HepG2 (cell line): ENCODE results near the gene HTD2. TPM values are rescaled to one million over a fixed set of nuclear protein-coding genes. Genes with fewer than 3 reads are reported as not detected.

Source experiments
- ASH2L ChIP-seq: fragments of 300-600, 200-600 bp; sonication (generic); IDR thresholded peaks from 2 replicates; pipeline ENCODE4 v1.7.0; 2017; ENCODE audit warnings: low read depth, mild to moderate bottlenecking, moderate library complexity, mixed read lengths, low read length; ENCODE audit not compliant: insufficient read length
- KDM5A ChIP-seq: fragments of 200-600 bp; sonication (generic); IDR thresholded peaks from 2 replicates; pipeline ENCODE4 v1.7.0; 2018; ENCODE audit warnings: antibody characterized with exemption, mild to moderate bottlenecking, low read length, borderline replicate concordance
- MED1 ChIP-seq: sonication (generic); formaldehyde crosslinking; IDR thresholded peaks from 2 replicates; pipeline ENCODE4 v1.4.0; 2020; ENCODE audit warnings: missing genetic modification reagents
- NFKB2 ChIP-seq: sonication (generic); formaldehyde crosslinking; IDR thresholded peaks from 2 replicates; pipeline ENCODE4 v1.4.0; 2020; ENCODE audit warnings: missing genetic modification reagents, borderline replicate concordance
- PHF8 ChIP-seq: sonication (generic); formaldehyde crosslinking; IDR thresholded peaks from 2 replicates; pipeline ENCODE4 v1.5.0; 2020; ENCODE audit warnings: missing genetic modification reagents
- PITX1 ChIP-seq: sonication (generic); formaldehyde crosslinking; IDR thresholded peaks from 2 replicates; pipeline ENCODE4 v1.5.1; 2020; ENCODE audit warnings: mild to moderate bottlenecking, missing genetic modification reagents
- SIN3A ChIP-seq: IDR thresholded peaks from 2 replicates; pipeline ENCODE4 v1.6.1; 2011; ENCODE audit warnings: low read depth, mild to moderate bottlenecking, control low read depth, low read length, borderline replicate concordance
- TEF ChIP-seq: sonication (generic); formaldehyde crosslinking; IDR thresholded peaks from 2 replicates; pipeline ENCODE4 v1.5.0; 2020; ENCODE audit warnings: missing genetic modification reagents
- USF2 ChIP-seq, 2 experiments: sonication (generic) in 1 of 2; formaldehyde crosslinking in 1 of 2; IDR thresholded peaks; 2 replicates each; pipeline versions ENCODE4 v1.5.1 to v1.6.1; 2011 to 2020; ENCODE audit warnings: borderline replicate concordance in 1 of 2, low read depth in 1 of 2, low read length in 1 of 2, mild to moderate bottlenecking in 1 of 2, missing genetic modification reagents in 1 of 2, moderate library complexity in 1 of 2
- YEATS4 ChIP-seq: sonication (generic); formaldehyde crosslinking; IDR thresholded peaks from 2 replicates; pipeline ENCODE4 v1.4.0; 2020; ENCODE audit warnings: missing genetic modification reagents, borderline replicate concordance
- ZNF687 ChIP-seq: sonication (generic); formaldehyde crosslinking; IDR thresholded peaks from 2 replicates; pipeline ENCODE4 v1.5.1; 2020; ENCODE audit warnings: mild to moderate bottlenecking, missing genetic modification reagents, moderate library complexity
- ZSCAN21 ChIP-seq: sonication (generic); formaldehyde crosslinking; IDR thresholded peaks from 2 replicates; pipeline ENCODE4 v1.8.0; 2022; ENCODE audit warnings: mild to moderate bottlenecking, missing genetic modification reagents, moderate library complexity, borderline replicate concordance
- polyA plus RNA-seq, 8 experiments: library from polyadenylated mRNA; depleted of rRNA in 3 of 8; stranded (reverse) in 7 of 8; unstranded in 1 of 8; fragments of >200 nt; fragmentation: Illumina TruSeq in 4 of 8; extraction: Trizol in 4 of 8; gene quantifications; 2 replicates each; pipeline versions ENCODE4 v1.2.1 to v1.2.3, GENCODE V29; 2011 to 2016; ENCODE audit warnings: low read depth in 4 of 8, missing spikeins in 1 of 8, mixed read lengths in 1 of 8; ENCODE audit not compliant: insufficient read depth in 1 of 8
- total RNA-seq, 5 experiments: library from RNA; depleted of rRNA; stranded (reverse); fragments of >200 nt; fragmentation: Illumina TruSeq; extraction: Trizol; gene quantifications; 2 replicates each; pipeline ENCODE4 v1.2.3, GENCODE V29; 2016; ENCODE audit warnings: low read depth in 1 of 5

The HTD2 gene
- total and polyA plus RNA-seq, 2 of the 13 experiments (the other 11 are each of a cell fraction or from before 2014, with no cell fraction given), result 8.6 to 13.7 TPM

- TF ChIP-seq ZNF687 (CRISPR knock-in tag), result peak; percentile 5; the same call in 1 of the 2 replicates
- TF ChIP-seq PHF8 (CRISPR knock-in tag), result 0 out of 2 replicates have a peak, but pooled peaks have one; percentile 2
- peak; percentile 25; the same call in 1 of the 2 replicates for TF ChIP-seq KDM5A
- TF ChIP-seq ASH2L, result peak; percentile 22
- 0 out of 2 replicates have a peak, but pooled peaks have one; percentile 25 for TF ChIP-seq SIN3A
- no peak for TF ChIP-seq USF2 (IDR thresholded peaks at IDR 0.05; ENCODE audit: low read depth, low read length)
- TF ChIP-seq USF2 (CRISPR knock-in tag; IDR thresholded peaks at IDR 0.05; ENCODE audit: borderline replicate concordance), result no peak
- TF ChIP-seq TEF, result no peak
- 0 out of 2 replicates have a peak, but pooled peaks have one; percentile 22 for TF ChIP-seq PITX1
- peak; percentile 41; the same call in 1 of the 2 replicates for TF ChIP-seq NFKB2 (CRISPR knock-in tag)
- 0 out of 2 replicates have a peak, but pooled peaks have one; percentile 23 for TF ChIP-seq MED1 (CRISPR knock-in tag)
- TF ChIP-seq YEATS4, result 0 out of 2 replicates have a peak, but pooled peaks have one; percentile 18
- 0 out of 2 replicates have a peak, but pooled peaks have one; percentile 14 for TF ChIP-seq ZSCAN21 (CRISPR knock-in tag)
Measured at GRCh38 chr3:58333206-58334012, 27.1 kb downstream of the HTD2 start (continued).
